NCI-H1092 treated with DMSO at 0.1 percent for 48 hours (cell line): ENCODE results near the gene AK5.

ENCODE experiments used
- DNase-seq: peaks from one replicate; lab custom pipeline; 2025; lab: John Stamatoyannopoulos, UW

Gene AK5

DNA sequence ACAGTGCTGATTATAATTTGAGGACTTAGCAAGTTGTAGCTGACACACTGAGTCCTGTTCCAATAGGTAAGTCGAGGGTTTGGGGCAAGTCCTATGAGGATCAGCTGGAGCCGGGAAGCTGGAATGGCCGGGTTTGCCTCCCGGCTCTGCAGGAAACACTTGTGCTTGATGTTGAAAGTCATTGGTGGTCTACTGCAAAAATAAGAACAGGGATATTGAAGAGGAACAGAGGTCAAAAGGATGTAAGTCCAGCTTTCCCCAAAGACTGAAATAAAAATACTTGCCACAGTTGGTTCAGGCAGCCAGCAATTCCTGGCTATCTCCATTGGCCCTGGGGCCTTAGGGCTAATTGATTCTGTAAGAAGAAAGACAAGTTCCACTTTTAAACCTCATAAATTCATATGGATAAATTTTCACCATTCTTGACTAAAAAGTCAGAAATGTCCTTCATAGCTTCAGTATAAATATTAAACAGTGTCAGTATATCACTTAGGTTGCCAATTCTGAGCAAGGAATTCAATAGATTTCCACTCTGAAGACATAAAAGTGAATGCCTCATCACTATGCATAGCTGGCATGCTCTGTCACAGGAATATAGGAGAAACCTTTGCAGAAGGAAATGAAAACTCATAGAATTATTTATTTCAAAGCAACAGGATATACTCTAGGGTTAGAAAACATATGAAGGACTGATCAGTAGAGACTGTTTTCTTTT lies 165.2 kb downstream of the AK5 start:
- no peak for DNase-seq

GRCh38 chr1:77447669-77448068 lies 165.8 kb downstream of the AK5 start:
- no peak for DNase-seq

- no peak for DNase-seq
Observed at GRCh38 chr1:77459881-77460280, 178.1 kb downstream of the AK5 start.

- no peak for DNase-seq
Observed at GRCh38 chr1:77461691-77462090, 179.9 kb downstream of the AK5 start.

GRCh38 chr1:77463216-77463615 lies 181.4 kb downstream of the AK5 start:
- DNase-seq = no peak

GRCh38 chr1:77465139-77465538 lies 183.3 kb downstream of the AK5 start:
- no peak for DNase-seq

- DNase-seq = no peak
Observed at GRCh38 chr1:77465922-77466321, 184.1 kb downstream of the AK5 start.

- DNase-seq = no peak
Observed at GRCh38 chr1:77467021-77467595, 185.3 kb downstream of the AK5 start.

DNA sequence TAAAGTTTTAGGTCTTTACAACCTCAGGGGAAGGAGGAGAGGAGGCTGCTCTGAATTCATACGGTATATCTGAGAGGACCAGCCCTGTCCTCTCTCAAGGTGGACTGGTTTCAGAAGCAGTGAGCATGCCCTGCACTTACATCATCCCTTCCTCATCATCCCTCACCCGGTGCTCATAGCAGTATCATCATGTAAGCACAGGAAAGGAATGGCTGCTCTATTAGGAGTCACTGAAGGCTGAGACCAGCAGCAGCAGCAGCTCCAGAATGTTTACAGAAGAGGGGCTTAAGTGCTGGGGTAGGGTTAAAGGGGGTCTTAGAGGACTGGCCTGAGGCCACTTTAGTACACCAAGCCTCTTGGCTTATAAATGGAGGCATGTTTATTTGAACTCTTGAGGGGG lies 185.9 kb downstream of the AK5 start:
- DNase-seq = no peak

GRCh38 chr1:77468257-77468948 lies 186.6 kb downstream of the AK5 start:
- DNase-seq = no peak

- DNase-seq = no peak
Observed at GRCh38 chr1:77468949-77469710, 187.3 kb downstream of the AK5 start.

GRCh38 chr1:77471691-77472090 lies 189.9 kb downstream of the AK5 start:
- DNase-seq = no peak

DNA sequence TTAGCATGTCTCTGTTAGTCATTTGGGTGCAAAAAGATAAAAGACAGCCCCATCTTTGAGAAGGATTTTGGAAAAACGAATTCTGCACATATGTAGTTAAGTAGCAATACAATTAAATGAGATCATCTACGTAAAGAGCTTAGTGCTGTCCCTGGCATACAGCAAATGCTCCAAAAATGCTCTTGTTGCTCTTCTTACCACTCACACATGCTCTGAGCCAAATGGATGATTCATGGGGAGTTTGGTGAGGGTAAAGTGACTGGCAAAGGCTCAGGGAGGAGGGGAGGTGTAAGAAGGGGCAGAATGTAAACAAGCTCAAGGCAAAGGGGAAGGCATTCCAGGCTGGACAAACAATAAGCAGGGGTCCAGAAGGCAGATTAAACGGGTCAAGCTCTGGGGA lies 191.9 kb downstream of the AK5 start:
- DNase-seq = no peak

GRCh38 chr1:77475641-77476040 lies 193.8 kb downstream of the AK5 start:
- DNase-seq = no peak

GRCh38 chr1:77476475-77476874 lies 194.7 kb downstream of the AK5 start:
- DNase-seq = no peak

DNA sequence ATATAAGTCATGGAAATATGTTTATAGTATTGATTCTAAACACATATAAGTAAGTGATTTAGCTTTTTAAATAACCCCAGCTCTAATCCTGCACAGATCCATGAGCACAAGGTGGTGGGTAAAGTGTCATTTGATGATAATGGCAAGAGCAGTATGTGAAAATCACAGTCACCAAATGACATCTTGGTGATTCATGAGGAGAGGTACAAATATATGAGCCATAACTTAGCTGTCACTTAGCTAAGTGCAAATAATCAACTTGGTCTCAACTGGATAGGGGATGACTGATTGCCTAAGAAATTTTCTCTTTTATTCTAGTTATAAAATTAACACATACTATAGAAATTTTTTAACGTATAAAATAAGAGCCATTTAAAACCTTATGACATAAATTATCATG lies 202.5 kb downstream of the AK5 start:
- DNase-seq = no peak

DNA sequence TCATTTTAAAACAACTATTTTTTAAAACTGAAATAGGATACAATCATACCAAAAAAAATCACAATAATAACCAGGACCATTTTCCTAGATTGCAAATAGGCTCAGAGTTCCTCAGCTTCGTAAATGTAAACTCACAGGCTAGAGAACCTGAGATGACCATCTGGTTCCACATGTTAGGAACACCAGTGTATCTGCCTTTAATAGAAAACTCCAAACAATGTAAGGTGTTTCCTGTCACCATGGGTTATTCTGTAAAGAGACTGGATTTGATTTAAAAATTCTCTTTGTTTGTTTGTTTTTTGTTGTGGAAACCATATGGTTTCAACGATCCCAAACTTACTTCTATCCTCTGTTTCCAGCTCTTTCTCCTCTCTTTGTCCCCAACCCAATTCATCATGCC lies 203.1 kb downstream of the AK5 start:
- DNase-seq = no peak

DNA sequence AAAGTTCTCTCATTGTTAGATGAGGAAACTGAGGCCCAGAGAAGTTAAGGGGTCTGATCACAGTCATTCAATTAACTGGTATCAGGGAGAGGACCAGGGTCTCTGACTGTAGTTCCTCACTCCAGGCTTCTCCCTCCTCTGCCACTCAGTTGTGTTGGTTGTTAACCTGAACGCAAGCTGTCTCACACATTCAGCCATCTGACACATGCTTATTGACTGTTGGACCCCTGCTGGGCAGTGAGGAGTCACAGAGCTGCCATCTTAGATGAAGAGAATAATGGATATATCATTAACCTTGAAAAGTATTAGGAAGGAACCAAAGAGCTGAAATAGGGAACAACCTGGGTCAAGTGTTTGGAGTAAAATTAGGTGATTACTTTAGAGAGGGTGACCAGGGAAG lies 205.8 kb downstream of the AK5 start:
- no peak for DNase-seq

DNA sequence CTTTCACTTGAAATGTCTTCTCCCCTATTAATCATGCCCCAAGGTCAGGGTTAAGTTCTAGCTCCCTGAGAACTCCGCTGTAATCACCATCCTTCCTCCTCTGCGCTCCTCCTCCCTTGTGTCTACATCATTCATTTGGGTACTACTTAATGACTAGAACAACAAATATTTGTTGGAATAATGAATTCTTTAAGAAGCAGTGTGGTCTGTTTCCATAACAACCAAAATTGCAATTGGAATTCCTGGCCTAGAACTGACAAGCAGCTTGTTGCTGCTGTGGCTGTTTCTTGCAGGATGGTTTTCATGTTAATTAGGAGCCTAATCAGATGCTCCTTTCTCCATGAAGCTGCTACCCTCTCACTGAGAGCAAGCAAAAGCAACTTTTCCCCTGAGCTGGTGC lies 208.1 kb downstream of the AK5 start:
- DNase-seq = no peak

DNA sequence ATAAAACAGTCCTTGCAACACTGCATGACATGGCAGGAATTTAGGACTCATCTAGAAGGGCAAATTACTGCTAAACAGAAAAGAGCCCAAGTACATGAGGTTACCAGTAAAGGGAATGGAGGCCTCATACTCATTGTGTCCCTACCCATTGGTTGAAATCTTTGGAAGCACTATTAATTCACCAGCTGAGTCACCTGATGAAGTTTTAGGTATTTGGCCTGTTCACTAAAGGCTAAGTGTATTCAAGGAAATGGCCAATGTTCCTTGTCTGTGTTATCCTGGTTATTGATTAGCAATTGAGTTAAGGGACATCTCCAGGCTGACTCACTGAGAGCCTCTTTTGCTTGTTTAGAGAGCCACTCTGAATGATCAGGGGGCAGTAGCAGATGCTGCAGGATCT lies 212.2 kb downstream of the AK5 start:
- no peak for DNase-seq

DNA sequence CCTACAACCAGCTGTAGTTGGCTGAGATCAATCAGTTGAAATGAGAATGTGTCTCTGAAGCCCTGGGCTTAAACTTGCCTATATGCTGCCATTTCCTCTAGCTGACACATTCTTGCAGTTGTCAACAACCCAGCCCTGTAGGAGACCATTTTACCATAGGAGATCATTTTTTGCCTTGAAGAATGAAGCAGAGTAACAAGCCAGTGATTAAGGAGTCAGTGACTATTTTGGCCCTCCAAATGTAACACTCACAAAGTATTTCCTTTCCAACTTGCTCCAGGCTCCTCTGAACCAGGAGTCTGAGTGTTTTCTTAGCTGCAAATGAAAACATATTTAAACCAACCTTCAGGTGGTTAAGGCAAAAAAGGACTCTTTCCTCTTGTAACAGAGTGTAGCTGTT lies 217.1 kb downstream of the AK5 start:
- DNase-seq = no peak

DNA sequence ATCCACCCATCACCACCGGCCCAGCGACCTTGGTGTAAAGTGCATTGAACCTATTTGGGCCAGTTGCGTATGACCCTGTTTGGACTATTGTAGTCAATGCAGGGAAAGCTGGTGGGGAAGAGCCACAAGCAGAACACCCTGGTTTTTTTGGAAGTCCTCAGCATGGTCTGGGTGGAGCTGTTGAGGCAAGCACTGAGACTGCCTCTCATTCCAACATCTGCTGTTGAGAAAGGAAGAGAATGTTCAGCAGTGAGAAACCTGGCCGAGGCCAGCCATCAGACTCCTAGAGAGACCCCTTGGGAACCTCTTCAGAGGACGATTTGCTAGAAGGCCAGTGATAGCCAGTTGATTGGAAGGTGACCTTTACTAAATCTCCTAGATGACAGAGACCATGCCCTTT lies 217.6 kb downstream of the AK5 start:
- no peak for DNase-seq

- DNase-seq = no peak
Observed at GRCh38 chr1:77504986-77505385, 223.2 kb downstream of the AK5 start.
